A549 treated with Mapracorat at 1 μM for 4 hours (cell line): ENCODE data around the gene PCDH15. TPM values are rescaled to one million over a fixed set of nuclear protein-coding genes. Genes with fewer than 3 reads are reported as not detected.

Experiments
- total RNA-seq: library from RNA; stranded (reverse); fragments of 200-300 nt; extraction: Qiagen RNA extraction; gene quantifications from 5 replicates; pipeline ENCODE4 v1.2.3, GENCODE V29; 2022

Gene PCDH15
- not detected in 5 replicates for total RNA-seq

DNA sequence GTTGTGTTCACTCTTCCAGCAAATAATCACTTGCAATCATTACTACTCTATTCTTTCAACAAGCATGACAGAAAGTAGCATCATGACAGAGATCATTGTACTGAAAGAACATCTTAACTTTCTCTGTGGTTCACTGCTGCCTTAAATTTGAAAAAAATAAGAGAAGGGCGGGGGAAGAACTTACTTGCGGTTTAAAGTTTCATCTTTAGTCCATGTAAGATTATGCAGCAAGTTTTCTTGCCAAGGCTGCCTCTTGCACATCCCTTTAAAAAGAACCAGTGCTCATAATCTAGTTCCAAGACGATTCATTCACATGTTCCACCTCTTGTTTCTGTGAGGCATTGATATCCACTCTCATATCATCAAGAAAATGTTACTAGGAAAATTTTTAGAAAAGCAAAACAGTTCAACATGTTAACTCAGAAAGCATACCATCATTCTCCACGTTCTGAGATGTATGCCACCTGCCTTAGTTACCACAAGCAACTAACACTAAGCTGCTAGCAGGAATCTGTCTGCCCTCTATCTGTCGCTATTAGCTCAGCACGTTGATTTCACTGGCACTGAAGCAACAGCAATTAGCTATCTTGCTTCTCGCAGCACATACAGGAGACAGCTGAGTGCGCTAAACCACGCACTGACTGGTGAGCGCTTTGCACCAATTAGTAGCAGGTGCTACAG, at the start of gene PCDH15:
Gene PCDH15, minus strand, starts transcription at position 491 of the 681 bp plus-strand sequence. CDS start 136,969 bp downstream, outside the sequence.

